GM19025 (cell line): Measurements from ENCODE around the gene CEBPA.

Source experiments
- ATAC-seq: cut with Tn5 transposase; IDR thresholded peaks from one replicate; pipeline ENCODE4 v1.9.1; 2021; ENCODE audit warnings: mild to moderate bottlenecking, low read depth, moderate library complexity; ENCODE audit not compliant: unreplicated experiment

The CEBPA gene

GRCh38 chr19:33254245-33254824 lies 48.0 kb downstream of the CEBPA start:
- ATAC-seq, result no peak

- no peak for ATAC-seq
These were observed 49.4 kb downstream of the CEBPA start for GRCh38 chr19:33252971-33253370.

GRCh38 chr19:33252418-33252962 lies 49.8 kb downstream of the CEBPA start:
- no peak for ATAC-seq

- ATAC-seq, result no peak
These were observed 50.7 kb downstream of the CEBPA start for GRCh38 chr19:33251526-33252090.

- no peak for ATAC-seq
These were observed 51.3 kb downstream of the CEBPA start for GRCh38 chr19:33251076-33251475.

- ATAC-seq, result no peak
These were observed 51.8 kb downstream of the CEBPA start for GRCh38 chr19:33250500-33250899.
